Measurements from ENCODE around the gene SLC22A6. TPM values are rescaled to one million over a fixed set of nuclear protein-coding genes. Genes with fewer than 3 reads are reported as not detected.

Gene SLC22A6
- total RNA-seq, result not detected

- no peaks in the 10 kb centered on the region for H3K36me3 ChIP-seq
- no peak within 1 kb of the TSS for H3K4me3 ChIP-seq
- H3K9me3 ChIP-seq, result no peaks in the 10 kb centered on the region
- intact Hi-C loops (cut with DNase I), result no loop called here
- WGBS, 2 donors, result 52% methylated on average over 7 of the region's 14 CpGs; no CpG with 5 or more reads in 1 of the 2 donors
- H3K27ac ChIP-seq, result no peak within 1 kb of the TSS
- H3K4me1 ChIP-seq, result no peaks in the 10 kb centered on the region
- TF ChIP-seq POLR2A (IDR thresholded peaks at IDR 0.05), result no peak
- no peak for TF ChIP-seq CTCF (IDR thresholded peaks at IDR 0.05)
- no peaks in the 10 kb centered on the region for H3K27me3 ChIP-seq
- no peak for DNase-seq
Measured at GRCh38 chr11:62984451-62984991, at the start of gene SLC22A6. TSS of gene SLC22A6 (minus strand) at chr11:62984967. CDS start at chr11:62984690, 277 bp downstream.

GRCh38 chr11:63032457-63032856 lies 47.7 kb upstream of the SLC22A6 start:
- no peak overlapping the region for H3K27ac ChIP-seq
- no peak for DNase-seq
- peaks cover 0 to 9% (median 0%) of the 10 kb centered on the region in 4 donors for H3K27me3 ChIP-seq
- no peak overlapping the region for H3K4me3 ChIP-seq
- intact Hi-C loops (cut with DNase I), result no loop called here
- TF ChIP-seq POLR2A (IDR thresholded peaks at IDR 0.05) (no peak), CTCF (IDR thresholded peaks at IDR 0.05) (no peak)
- no peaks in the 10 kb centered on the region for H3K36me3 ChIP-seq
- 91 to 95% methylated on average over 4 of the region's 4 CpGs for WGBS, 2 donors
- H3K4me1 ChIP-seq, result peaks cover 0 to 8% (median 0%) of the 10 kb centered on the region in 3 donors
- no peaks in the 10 kb centered on the region for H3K9me3 ChIP-seq

GRCh38 chr11:63023841-63024648 lies 39.3 kb upstream of the SLC22A6 start:
- peak; percentile 27 for DNase-seq
- WGBS, 2 donors, result 13 to 16% methylated on average over 14 to 19 of the region's 19 CpGs
- Histone ChIP-seq H3K36me3 (no peaks in the 10 kb centered on the region), H3K27me3 (peaks cover 0 to 26% (median 0%) of the 10 kb centered on the region in 4 donors), H3K9me3 (no peaks in the 10 kb centered on the region), H3K4me1 (peaks cover 0 to 14% (median 4%) of the 10 kb centered on the region in 3 donors), H3K27ac (no peak overlapping the region), H3K4me3 (no peak overlapping the region)
- intact Hi-C loops (cut with DNase I), result loop anchor here (2.0 kb wide), 1 partner anchor 117 kb away; no protein-coding TSS in a partner anchor
- no peak for TF ChIP-seq POLR2A (IDR thresholded peaks at IDR 0.05)
- TF ChIP-seq CTCF (IDR thresholded peaks at IDR 0.05), result peak; percentile 98 to 100 (median 100)

- intact Hi-C loops (cut with DNase I), result no loop called here
- H3K27ac ChIP-seq, result no peak overlapping the region
- no peaks in the 10 kb centered on the region for H3K36me3 ChIP-seq
- TF ChIP-seq POLR2A (IDR thresholded peaks at IDR 0.05), result no peak
- TF ChIP-seq CTCF (IDR thresholded peaks at IDR 0.05), result no peak
- 74 to 80% methylated on average over 11 of the region's 11 CpGs for WGBS, 2 donors
- H3K9me3 ChIP-seq, result no peaks in the 10 kb centered on the region
- peaks cover 0 to 14% (median 4%) of the 10 kb centered on the region in 3 donors for H3K4me1 ChIP-seq
- DNase-seq, result no peak
- H3K27me3 ChIP-seq, result peaks cover 0 to 33% (median 0%) of the 10 kb centered on the region in 4 donors
- no peak overlapping the region for H3K4me3 ChIP-seq
Measured at GRCh38 chr11:63023222-63023814, 38.6 kb upstream of the SLC22A6 start.

GRCh38 chr11:63022441-63022840 lies 37.7 kb upstream of the SLC22A6 start:
- Histone ChIP-seq H3K36me3 (no peaks in the 10 kb centered on the region), H3K27ac (no peak overlapping the region), H3K4me1 (peaks cover 0 to 14% (median 4%) of the 10 kb centered on the region in 3 donors), H3K9me3 (no peaks in the 10 kb centered on the region), H3K4me3 (no peak overlapping the region), H3K27me3 (peaks cover 0 to 40% (median 0%) of the 10 kb centered on the region in 4 donors)
- DNase-seq, result no peak
- 61 to 93% methylated on average over 5 of the region's 6 CpGs for WGBS, 2 donors
- intact Hi-C loops (cut with DNase I), result no loop called here
- TF ChIP-seq CTCF (IDR thresholded peaks at IDR 0.05) (no peak), POLR2A (IDR thresholded peaks at IDR 0.05) (no peak)
